HG03175 (cell line): ENCODE data around the gene PLG.
"Not testable (repeated sequence)": the region's sequence is repeated elsewhere in the genome, so short reads cannot be mapped to it uniquely, and the experiment has no call there.

Experiments used
- ATAC-seq: cut with Tn5 transposase; IDR thresholded peaks from one replicate; pipeline ENCODE4 v1.9.1; 2021; ENCODE audit warnings: mild to moderate bottlenecking, moderate library complexity; ENCODE audit not compliant: unreplicated experiment

The PLG gene

DNA sequence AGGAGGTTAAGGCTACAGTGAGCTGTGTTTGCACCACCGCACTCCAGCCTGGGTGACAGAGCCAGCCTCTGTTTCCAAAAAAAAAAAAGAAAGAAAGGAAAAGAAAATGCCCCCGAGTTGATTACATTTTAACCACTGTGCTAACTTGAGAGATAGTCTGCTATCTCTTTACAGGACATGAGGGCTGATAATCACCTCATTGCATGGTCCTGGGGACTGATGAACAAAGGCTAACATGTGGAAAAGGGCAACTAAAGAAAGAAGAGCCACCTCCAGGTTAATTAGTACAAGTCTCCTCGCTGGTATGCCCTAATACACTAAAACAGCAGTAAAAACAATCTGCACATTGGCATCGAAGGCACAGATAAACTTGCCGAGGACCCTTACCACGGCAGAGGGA is 4.2 kb upstream of the PLG start:
- ATAC-seq, result no peak

DNA sequence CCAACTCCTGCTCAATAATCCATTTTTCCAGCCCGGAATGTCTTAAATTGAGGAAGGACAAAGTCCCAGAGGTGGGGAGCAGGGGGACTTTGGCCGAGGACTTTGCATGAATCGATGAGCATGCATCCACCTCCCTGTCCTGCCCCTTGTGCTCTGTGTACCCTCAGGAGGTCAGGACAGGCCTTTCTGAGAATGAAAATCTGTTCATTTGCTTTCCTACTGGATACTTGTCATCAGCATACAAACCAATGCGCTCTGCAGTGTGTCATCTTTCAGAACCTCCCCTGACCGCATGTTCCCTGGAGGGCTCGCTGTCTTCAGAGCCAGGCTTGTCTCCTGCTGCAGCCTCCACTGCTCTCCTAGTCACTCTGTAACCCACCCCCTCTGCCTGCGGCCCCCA is 2.6 kb downstream of the PLG start:
- not testable (repeated sequence) for ATAC-seq

DNA sequence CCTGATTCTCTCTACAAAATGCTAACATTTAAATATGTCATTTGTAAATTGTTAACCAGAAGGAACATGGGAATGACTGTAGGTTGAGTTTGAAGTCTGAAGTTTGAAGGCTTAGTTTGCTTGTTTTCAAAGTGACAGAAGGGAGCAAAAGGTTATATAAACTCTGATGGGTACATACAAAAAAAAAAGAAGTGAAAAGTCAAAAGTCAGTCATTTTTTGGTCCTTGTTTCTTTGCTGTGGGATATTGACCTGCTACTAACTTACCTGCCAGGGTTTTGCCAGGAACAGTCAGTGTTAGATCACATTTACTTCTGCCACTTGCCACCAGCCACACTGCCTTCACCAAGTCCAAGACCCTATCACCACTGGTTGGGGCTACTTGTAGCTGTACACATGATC is 6.9 kb downstream of the PLG start:
- ATAC-seq, result not testable (repeated sequence)

DNA sequence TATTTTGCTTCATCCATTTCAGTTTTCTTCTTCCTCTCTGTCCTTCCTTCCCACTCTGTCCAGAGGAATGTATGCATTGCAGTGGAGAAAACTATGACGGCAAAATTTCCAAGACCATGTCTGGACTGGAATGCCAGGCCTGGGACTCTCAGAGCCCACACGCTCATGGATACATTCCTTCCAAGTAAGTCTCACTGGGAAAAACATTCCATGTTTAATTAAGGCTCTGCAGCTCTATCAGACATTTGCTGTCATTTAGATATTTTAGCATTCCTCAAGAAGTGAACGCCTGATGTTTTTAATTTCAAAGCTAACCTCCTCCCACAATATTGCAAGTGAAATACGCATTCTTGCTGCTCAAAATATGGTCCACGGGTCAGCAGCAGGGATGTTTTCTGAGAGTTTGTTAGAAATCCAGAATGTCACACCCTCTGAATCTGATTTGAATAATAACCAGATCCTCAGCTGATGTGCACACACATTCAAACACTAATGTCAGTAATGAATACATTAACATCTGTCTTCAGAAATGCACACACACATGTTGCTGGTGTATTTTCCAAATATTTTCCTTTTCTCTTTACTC is 12.8 kb downstream of the PLG start:
- no peak for ATAC-seq

DNA sequence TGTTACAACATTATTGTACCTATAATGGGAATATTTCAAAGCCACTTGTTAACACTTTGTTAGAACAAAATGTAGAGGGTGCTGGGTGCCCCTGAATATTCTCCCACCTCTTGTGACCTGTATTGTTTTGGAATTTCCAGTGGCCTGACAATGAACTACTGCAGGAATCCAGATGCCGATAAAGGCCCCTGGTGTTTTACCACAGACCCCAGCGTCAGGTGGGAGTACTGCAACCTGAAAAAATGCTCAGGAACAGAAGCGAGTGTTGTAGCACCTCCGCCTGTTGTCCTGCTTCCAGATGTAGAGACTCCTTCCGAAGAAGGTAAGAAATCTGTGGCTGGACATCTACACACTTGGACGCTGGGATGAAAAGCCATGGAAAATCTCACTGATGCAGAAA is 28.9 kb downstream of the PLG start:
- peak; percentile 40 for ATAC-seq

DNA sequence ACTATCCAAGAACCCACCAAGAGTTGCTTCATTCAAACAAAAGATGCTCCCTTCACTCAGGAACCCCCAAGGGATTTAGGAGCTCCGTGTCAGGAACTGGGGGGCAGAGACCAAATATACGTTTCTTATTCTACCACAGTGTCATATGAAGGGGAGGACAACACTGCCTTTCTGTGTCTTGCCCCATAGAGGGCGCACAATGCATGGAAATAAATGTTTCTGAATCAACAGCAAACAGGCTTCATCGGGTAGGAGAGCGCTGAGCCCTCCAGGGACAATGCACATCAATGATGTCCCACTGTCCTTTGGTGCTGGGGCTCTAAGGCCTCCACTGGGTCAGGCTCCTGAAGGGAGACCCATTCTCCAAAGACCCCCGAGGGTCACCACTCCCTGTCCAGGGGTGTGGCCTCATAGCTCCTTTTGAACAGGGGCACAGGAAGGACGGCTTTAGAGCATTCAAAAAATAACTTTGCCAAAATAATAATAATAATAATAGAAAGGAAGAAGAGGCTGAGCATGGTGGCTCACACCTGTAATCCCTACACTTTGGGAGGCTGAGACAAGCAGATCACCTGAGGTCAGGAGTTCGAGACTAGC is 31.1 kb downstream of the PLG start:
- peak; percentile 82 for ATAC-seq

DNA sequence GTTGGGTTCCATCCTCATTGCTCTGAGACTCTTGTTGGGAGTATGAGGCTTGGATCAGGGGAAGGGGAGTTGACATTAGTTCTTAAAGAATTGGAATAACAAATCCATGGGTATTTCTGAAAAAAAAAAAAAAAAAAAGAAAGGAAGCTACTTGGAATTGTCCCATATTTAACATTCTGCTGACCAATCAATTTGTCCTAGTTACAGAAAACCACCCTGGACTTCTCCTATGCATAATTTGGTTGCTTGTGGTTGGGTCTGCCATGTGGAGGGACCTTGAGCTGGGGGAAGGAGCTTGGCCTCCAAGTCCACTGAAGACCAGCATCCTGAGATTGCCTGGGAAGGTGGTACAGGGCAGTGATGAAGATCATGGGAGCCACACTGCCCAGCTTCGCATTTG is 32.6 kb downstream of the PLG start:
- ATAC-seq, result no peak

DNA sequence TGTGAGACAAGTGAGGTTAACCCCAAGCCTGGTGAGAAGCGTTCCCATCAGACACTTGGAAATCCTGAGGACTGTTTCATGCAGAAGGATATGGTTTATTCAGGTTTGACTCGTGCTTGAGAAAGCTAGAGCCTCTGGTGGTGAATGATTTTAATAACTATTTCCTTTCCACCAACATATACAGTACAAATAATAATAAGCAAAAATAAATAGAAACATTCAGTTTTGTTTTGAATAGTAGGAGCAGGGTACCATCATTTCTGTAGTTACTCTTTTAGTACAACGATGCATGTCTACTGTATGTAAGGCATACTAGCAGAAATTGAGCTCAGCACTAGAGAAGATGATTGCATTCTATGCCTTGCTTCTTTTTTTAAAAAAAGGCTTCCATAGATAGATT is 33.5 kb downstream of the PLG start:
- peak; percentile 53 for ATAC-seq

DNA sequence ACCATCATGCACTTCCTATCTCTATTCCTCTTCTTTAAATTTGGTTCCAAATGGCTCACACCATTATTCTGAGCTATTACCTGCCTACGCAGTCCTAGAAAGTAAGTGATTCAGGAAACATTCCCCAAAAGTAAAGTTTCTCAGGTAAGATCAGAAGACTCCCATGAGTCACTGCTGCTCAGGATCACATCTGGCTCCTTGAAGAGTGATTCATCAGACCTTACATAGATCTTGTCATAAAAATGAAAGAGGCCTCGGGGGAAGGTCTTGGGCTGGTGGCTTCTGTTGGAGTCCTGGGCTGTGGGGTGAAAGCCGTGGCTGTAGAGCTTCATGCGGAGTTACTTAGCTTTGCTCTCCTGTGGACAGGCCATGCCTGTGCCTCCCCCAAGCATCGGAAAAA is 35.9 kb downstream of the PLG start:
- ATAC-seq, result no peak

DNA sequence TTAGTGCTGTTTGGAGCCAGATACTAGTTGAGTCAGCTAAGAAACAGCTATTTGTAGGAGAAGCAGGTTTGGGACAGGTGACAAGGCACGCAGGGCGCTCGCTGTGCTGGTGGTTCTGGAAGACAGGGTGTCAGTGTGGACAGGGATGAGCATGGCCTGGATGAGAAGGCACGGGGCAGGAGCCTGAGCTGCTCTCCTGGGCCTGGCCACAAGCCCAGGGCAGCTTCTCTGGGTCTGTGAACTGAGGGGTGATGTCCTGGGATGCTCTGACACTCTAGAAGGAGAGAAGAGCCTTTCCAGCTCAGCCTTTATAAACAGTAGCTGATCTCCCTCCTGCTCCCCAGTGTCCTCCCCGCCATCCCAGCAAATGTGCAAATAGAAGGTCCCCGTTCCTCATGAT is 37.9 kb downstream of the PLG start:
- no peak for ATAC-seq

DNA sequence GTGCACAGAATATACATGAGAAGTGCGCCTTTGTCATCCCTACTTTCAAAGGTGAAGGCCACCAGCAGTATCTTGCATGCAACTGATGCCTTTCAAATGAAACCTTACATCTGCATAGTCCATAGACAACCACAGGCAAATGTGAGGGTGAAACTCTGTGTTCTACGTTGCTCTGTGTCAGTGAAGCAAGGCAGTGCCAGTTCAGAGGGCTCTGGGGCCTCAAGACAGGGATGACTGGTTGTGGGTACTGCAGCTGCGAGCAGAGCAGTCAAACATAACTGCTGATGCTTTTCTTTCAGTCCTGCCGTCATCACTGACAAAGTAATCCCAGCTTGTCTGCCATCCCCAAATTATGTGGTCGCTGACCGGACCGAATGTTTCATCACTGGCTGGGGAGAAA is 39.0 kb downstream of the PLG start:
- peak; percentile 99 for ATAC-seq

DNA sequence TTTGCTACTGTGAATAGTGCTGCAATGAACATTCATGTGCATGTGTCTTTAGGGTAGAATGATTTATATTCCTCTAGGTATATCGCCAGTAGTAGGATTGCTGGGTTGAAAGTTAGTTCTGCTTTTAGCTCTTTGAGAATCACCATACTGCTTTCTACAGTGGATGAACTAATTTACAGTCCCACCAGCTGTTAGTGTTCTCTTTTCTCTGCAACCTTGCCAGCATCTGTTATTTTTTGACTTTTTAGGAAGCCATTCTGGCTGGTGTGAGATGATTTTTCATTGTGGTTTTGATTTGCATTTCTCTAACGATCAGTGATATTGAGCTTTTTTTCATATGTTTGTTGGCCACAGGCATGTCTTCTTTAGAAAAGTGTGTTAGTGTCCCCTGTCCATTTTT is 40.0 kb downstream of the PLG start:
- ATAC-seq, result peak; percentile 57

DNA sequence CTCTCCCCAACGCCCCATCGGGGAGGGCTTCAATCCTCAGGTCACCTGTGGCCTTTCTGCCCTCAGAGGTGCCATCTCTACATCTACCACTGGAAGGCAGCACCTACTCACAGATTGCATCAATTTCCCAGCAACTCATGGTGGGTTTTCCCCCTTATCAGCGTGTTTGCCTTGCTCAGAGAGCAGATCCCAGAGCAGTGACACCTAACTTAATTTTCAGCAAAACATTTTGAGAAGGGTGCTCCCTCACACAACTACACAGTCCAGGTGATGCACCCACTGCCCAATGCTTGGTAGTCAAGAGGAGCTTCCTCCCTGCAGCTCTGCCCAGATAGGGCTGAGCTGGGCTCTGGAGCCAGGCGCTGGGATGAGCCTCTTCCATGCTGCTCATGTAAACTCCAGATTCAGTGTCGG is 48.2 kb downstream of the PLG start:
- ATAC-seq, result peak; percentile 75

DNA sequence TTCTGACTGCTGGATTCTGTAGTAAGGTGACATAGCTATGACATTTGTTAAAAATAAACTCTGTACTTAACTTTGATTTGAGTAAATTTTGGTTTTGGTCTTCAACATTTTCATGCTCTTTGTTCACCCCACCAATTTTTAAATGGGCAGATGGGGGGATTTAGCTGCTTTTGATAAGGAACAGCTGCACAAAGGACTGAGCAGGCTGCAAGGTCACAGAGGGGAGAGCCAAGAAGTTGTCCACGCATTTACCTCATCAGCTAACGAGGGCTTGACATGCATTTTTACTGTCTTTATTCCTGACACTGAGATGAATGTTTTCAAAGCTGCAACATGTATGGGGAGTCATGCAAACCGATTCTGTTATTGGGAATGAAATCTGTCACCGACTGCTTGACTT is 51.2 kb downstream of the PLG start:
- ATAC-seq, result not testable (repeated sequence)

DNA sequence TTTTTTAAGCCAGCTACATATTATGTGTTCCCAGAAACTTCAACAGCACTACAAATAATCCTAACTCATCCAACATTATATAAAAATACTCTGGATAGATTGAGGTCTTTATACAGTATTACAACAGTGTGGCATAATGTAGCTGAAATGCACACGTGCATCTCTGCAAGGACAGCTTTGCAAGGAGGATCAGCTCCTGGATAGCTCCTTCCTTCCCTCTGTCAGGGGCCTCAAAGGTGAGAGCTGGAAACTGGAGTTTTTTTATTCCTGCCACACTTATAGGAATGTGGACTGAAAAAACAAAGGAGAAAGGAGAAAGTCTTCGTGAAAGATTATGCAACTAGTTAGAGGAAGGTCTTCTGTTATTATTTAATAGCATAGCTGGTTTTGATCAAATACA is 53.1 kb downstream of the PLG start:
- no peak for ATAC-seq

DNA sequence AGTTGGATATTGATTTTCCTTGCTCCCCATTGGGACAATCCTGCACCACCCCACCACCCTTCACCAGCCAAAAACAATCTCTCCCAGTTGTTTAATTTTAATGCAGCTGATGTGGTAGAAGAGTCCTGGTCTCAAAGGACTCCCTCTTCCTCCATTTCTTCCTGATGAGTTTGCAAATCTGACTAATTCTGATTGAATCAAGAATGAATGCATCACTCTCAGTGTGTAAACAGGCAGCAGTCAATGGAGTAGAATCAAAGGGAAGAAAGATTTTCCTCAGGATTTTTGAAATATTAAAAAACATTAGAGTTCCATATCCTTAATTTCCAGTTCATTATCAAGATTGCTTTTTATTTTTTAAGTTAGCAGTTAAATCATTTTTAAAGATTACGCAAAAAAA is 54.0 kb downstream of the PLG start:
- no peak for ATAC-seq

DNA sequence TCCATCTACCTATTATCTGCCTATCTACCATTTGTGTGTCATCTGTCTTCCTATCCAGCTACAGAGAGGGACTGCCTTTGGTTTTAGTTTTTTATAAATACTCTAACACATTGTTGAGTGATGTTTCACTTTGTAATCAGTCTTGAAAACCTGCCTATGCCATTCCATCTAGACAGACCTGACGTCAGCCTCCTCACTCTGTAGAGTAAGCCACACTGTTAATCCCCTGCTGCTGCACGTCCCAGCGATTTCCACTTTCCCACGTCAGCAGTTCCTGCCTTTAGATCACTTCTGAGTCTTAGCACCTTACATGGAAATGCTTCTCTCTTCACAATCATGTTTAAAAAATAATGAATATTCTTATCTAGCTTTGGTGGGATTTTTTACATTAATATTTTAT is 54.8 kb downstream of the PLG start:
- ATAC-seq, result no peak

DNA sequence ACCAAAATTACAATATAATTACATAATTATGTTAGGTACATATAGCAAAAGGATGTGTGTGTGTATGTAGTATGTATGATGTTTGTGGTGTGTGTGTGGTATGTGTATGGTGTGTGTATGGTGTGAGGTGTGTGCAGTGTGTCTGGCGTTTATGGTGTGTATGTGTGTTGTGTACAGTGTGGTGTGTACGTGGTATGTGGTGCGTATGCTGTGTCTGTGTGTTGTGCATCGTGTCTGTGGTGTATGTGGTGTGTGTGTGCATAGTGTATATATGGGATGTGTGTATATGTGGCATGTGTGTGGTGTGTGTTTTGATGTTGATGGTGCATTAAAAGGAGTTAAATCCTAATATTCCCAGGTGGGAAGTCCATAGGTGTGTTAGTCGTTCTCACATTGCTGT is 62.8 kb downstream of the PLG start:
- ATAC-seq, result no peak

DNA sequence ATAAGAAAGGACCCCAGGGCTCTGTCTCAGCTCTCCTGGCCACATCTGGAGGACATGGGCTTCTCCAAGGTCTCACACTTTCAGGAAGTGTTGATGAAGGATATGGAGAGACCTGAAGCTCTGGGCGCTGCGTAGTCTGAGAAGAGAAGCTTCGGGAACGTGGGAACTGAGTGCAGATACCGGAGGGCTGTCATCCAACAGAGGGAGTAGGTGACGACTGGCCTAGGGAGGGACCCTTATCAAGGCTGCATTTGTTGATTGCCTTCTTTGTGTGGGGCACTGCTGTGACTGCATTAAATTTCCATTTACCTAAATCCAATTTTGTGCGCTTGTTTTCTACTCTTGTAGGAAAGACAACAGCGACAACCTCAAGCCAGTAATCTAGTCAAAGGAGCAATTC is 63.4 kb downstream of the PLG start:
- no peak for ATAC-seq

DNA sequence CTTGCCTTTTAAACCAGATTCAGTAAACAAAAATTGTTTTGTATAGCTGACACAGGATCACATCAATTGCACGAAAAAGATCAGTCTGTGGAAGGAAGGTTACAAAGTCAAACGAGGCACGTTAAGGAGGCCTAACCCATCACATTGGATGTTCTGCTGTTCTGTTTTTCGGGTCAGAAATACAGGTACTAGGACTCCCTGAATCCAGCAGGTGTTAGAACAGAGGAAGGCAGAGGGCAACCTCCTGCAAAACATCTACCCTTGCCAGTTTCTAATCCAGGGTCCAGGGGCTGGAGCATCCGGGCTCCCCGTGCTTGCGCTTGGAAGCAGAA is 64.6 kb downstream of the PLG start:
- no peak for ATAC-seq

DNA sequence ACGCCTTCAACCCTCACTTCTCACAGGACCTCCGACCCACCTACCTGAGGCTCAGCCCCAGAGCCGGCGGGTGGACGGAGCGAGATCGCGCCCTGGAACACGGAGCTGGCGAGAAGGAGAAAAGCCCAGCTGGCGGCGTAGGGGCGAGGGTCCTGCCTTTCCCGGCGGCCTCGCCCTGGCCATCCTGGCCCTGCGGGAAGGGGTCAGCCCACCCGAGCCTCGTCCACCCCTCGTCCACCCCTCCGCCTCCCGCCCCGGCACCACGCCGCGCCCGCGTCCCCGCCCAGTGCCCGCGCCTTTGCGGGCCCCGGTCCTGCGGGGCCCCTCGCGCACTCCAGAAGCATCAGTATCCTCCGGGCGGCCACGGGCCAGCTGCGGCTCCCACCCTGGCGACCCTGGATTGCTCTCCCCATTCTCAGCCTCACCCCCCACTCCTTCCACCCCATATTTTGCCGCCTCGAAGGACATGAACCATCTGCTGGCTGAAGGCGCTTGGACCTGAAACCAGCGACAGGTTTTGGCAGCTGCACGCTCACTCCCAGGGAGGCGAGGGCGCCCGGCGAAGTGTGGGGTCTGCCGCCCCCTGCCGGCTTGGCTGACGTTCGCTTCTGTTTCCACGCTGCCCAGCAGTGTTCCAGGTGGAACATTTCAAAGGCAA is 65.1 kb downstream of the PLG start:
- ATAC-seq, result peak; percentile 94

DNA sequence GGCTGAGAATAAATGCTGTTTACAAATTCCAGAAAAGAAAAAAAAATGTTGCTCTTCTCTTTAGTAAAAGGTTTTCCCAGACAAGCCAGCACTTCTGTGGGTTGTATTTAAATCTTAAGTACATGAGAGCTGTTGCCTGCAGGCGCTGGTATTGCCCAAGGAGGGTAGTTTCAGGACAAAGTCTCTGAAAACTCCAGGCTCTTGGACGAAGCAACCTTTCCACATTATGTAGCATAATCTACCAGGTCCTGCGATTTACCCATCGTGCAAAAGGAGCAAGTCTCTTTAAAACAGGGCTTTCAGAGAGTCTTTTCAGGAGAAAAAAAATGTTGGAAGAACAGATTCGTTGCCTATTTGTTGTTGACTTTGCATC is 65.6 kb downstream of the PLG start:
- ATAC-seq, result peak; percentile 8

DNA sequence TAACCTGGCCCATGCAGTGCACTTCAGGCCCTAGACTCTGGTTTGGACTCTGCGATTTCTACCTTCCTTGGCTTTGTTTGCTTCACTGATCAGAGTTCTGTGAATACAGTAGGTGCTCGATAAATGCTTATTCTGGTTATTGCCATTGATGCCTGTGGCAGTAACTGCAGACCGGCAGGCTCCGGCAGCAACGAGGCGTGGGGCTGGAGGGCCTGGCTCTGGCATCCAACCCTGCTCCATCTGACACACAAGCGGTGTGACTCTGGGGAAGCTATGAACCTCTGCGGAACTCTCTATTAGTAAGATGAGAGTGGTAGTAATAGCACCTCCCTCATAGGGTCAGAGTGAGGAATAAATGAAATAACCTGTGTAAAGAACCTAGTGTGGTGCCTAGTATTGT is 66.1 kb downstream of the PLG start:
- no peak for ATAC-seq
